H1 (cell line): ENCODE results near the gene PPP6R1. TPM values are rescaled to one million over a fixed set of nuclear protein-coding genes. Genes with fewer than 3 reads are reported as not detected.

ENCODE experiments used
- CTCF ChIA-PET: fragments of 300-600 bp; sonication (Branson Sonifier 250); formaldehyde crosslinking; loops from one replicate; lab custom pipeline; 2021; ENCODE audit not compliant: partially characterized antibody; lab: Charles Lee
- POLR2A ChIA-PET: fragments of 300-600 bp; sonication (Branson Sonifier 250); formaldehyde crosslinking; loops from one replicate; lab custom pipeline; 2021; ENCODE audit warnings: inconsistent platforms; ENCODE audit not compliant: partially characterized antibody; lab: Charles Lee
- DNase-seq, 2 experiments: peaks; one replicate each; pipeline versions ENCODE4 v3.0.0 to v3.0.0-alpha.2; 2010 to 2022; ENCODE audit warnings: low spot score in 2 of 2, low read depth in 1 of 2, mixed read lengths in 1 of 2
- FAIRE-seq: peaks from 2 replicates; lab custom pipeline; 2011; peaks lifted over from hg19 to GRCh38; lab: Jason Lieb, UNC
- H2AFZ ChIP-seq: 2 replicates; pipeline ENCODE4 v1.8.1; 2012; ENCODE audit warnings: low read length, inconsistent platforms
- H2AK5ac ChIP-seq: 2 replicates; pipeline ENCODE4 v1.6.1; 2013; ENCODE audit warnings: low read depth, low read length
- H2BK120ac ChIP-seq: replicated peaks from 2 replicates; pipeline ENCODE3; 2013; ENCODE audit warnings: low read depth, low read length, inconsistent platforms
- H2BK12ac ChIP-seq: 2 replicates; pipeline ENCODE4 v1.6.1; 2013; ENCODE audit warnings: low read depth, low read length
- H2BK15ac ChIP-seq: 2 replicates; pipeline ENCODE4 v1.6.1; 2013; ENCODE audit warnings: low read length
- H2BK20ac ChIP-seq: 2 replicates; pipeline ENCODE4 v1.6.1; 2013; ENCODE audit warnings: low read length
- H2BK5ac ChIP-seq: 2 replicates; pipeline ENCODE4 v1.6.1; 2013; ENCODE audit warnings: low read depth, low read length
- H3K14ac ChIP-seq: 2 replicates; pipeline ENCODE4 v1.6.1; 2013; ENCODE audit warnings: inconsistent platforms; ENCODE audit not compliant: insufficient read length
- H3K18ac ChIP-seq: 2 replicates; pipeline ENCODE4 v1.6.1; 2013; ENCODE audit warnings: low read length; ENCODE audit errors: extremely low read depth
- H3K23ac ChIP-seq: 2 replicates; pipeline ENCODE4 v1.6.1; 2013; ENCODE audit warnings: inconsistent platforms; ENCODE audit not compliant: insufficient read length
- H3K23me2 ChIP-seq: 2 replicates; pipeline ENCODE4 v1.6.1; 2013; ENCODE audit warnings: low read depth, low read length
- H3K27ac ChIP-seq: 2 replicates; pipeline ENCODE4 v1.6.1; 2011; ENCODE audit warnings: low read depth, low read length, inconsistent platforms
- H3K27me3 ChIP-seq, 4 experiments: replicated peaks in 1 of 4; 1 replicate in 1 of 4; 2 replicates in 3 of 4; pipeline versions ENCODE4 v1.6.1 to v1.8.1; 2011 to 2013; ENCODE audit warnings: low read length in 3 of 4, mild to moderate bottlenecking in 3 of 4, inconsistent platforms in 2 of 4, mixed read lengths in 2 of 4, moderate library complexity in 1 of 4; ENCODE audit not compliant: control insufficient read depth in 3 of 4, insufficient read depth in 3 of 4; ENCODE audit errors: extremely low read depth in 1 of 4
- H3K36me3 ChIP-seq, 4 experiments: 2 replicates each; pipeline versions ENCODE4 v1.6.1 to v1.8.1; 2011 to 2013; ENCODE audit warnings: mild to moderate bottlenecking in 4 of 4, low read length in 3 of 4, moderate library complexity in 2 of 4, control low read depth in 1 of 4, inconsistent platforms in 1 of 4; ENCODE audit not compliant: insufficient read depth in 4 of 4, control insufficient read depth in 2 of 4
- H3K4ac ChIP-seq: replicated peaks from 2 replicates; pipeline ENCODE3; 2013; ENCODE audit warnings: low read length, low read depth, mixed read lengths, inconsistent platforms; ENCODE audit not compliant: insufficient read length
- H3K4me1 ChIP-seq, 4 experiments: replicated peaks in 1 of 4; 1 replicate in 1 of 4; 2 replicates in 3 of 4; pipeline versions ENCODE4 v1.6.1 to v1.8.1; 2011 to 2013; ENCODE audit warnings: low read length in 3 of 4, inconsistent platforms in 2 of 4, mixed read lengths in 1 of 4; ENCODE audit not compliant: insufficient read depth in 4 of 4, control insufficient read depth in 3 of 4
- H3K4me2 ChIP-seq, 2 experiments: 2 replicates each; pipeline versions ENCODE4 v1.6.1 to v1.8.1; 2011 to 2013; ENCODE audit warnings: low read depth in 2 of 2, low read length in 2 of 2, control low read depth in 1 of 2, inconsistent platforms in 1 of 2, mild to moderate bottlenecking in 1 of 2; ENCODE audit not compliant: insufficient read depth in 1 of 2
- H3K4me3 ChIP-seq, 4 experiments: fragments of 200-600, 300-600 bp in 1 of 4; sonication (generic), shearing (Covaris generic), sonication (Bioruptor Twin) in 1 of 4; 2 replicates each; pipeline versions ENCODE4 v1.5.1 to v1.8.1; 2011 to 2016; ENCODE audit warnings: low read length in 4 of 4, low read depth in 3 of 4, control low read depth in 2 of 4, inconsistent platforms in 2 of 4, mild to moderate bottlenecking in 2 of 4, mixed read lengths in 1 of 4, moderate library complexity in 1 of 4; ENCODE audit not compliant: insufficient read depth in 2 of 4; ENCODE audit errors: extremely low read depth in 1 of 4
- H3K56ac ChIP-seq: replicated peaks from 2 replicates; pipeline ENCODE3; 2013; ENCODE audit warnings: low read depth, mild to moderate bottlenecking, mixed read lengths, low read length, inconsistent platforms; ENCODE audit not compliant: insufficient read length
- H3K79me1 ChIP-seq: 2 replicates; pipeline ENCODE4 v1.6.1; 2013; ENCODE audit warnings: low read depth, low read length, control low read depth
- H3K79me2 ChIP-seq, 2 experiments: 2 replicates each; pipeline versions ENCODE4 v1.6.1 to v1.8.1; 2012 to 2013; ENCODE audit warnings: low read length in 2 of 2, mild to moderate bottlenecking in 2 of 2, inconsistent platforms in 1 of 2; ENCODE audit not compliant: insufficient read depth in 2 of 2, control insufficient read depth in 1 of 2
- H3K9ac ChIP-seq, 4 experiments: replicated peaks in 1 of 4; 1 replicate in 1 of 4; 2 replicates in 3 of 4; pipeline versions ENCODE4 v1.6.1 to v1.8.1; 2011 to 2013; ENCODE audit warnings: low read depth in 3 of 4, low read length in 3 of 4, control low read depth in 2 of 4, mild to moderate bottlenecking in 2 of 4, moderate library complexity in 2 of 4, inconsistent platforms in 1 of 4; ENCODE audit errors: extremely low read depth in 1 of 4
- H3K9me3 ChIP-seq, 2 experiments: 2 replicates each; pipeline versions ENCODE4 v1.6.1 to v1.8.1; 2012 to 2013; ENCODE audit warnings: mild to moderate bottlenecking in 2 of 2, moderate library complexity in 2 of 2, control low read depth in 1 of 2, inconsistent platforms in 1 of 2, low read depth in 1 of 2, low read length in 1 of 2, mixed read lengths in 1 of 2; ENCODE audit not compliant: insufficient read depth in 2 of 2
- H4K20me1 ChIP-seq, 2 experiments: replicated peaks in 1 of 2; 2 replicates each; pipeline versions ENCODE3 to v1.8.1; 2011 to 2013; ENCODE audit warnings: inconsistent platforms in 2 of 2, low read length in 2 of 2, mild to moderate bottlenecking in 1 of 2; ENCODE audit not compliant: insufficient read depth in 2 of 2, control insufficient read depth in 1 of 2
- H4K5ac ChIP-seq: 2 replicates; pipeline ENCODE4 v1.6.1; 2013; ENCODE audit warnings: low read length, low read depth, mixed read lengths, inconsistent platforms; ENCODE audit not compliant: insufficient read length
- H4K8ac ChIP-seq: 2 replicates; pipeline ENCODE4 v1.8.0; 2013; ENCODE audit warnings: mild to moderate bottlenecking, moderate library complexity, low read length, inconsistent platforms; ENCODE audit not compliant: insufficient read depth; ENCODE audit errors: extremely low read depth
- H4K91ac ChIP-seq: replicated peaks from 2 replicates; pipeline ENCODE3; 2013; ENCODE audit warnings: low read length, mixed read lengths, inconsistent platforms; ENCODE audit not compliant: insufficient read length
- PHF8 ChIP-seq: fragments of 200-600 bp; sonication (generic); conservative IDR thresholded peaks from 2 replicates; pipeline ENCODE4 v1.7.1; 2012; ENCODE audit warnings: low read depth, mild to moderate bottlenecking, inconsistent platforms, low read length, moderate library complexity
- WGBS, 2 experiments: shearing (Covaris generic) in 1 of 2; methylation state at CpG; one replicate each; pipeline versions ENCODE4 v1.1.6 to v1.1.7; 2013 to 2015; ENCODE audit warnings: low lambda C conversion rate in 2 of 2, mixed read lengths in 2 of 2, inconsistent platforms in 1 of 2, low coverage in 1 of 2, missing lambda C conversion rate in 1 of 2; ENCODE audit not compliant: insufficient replicate concordance in 2 of 2, insufficient coverage in 1 of 2, insufficient read length in 1 of 2; ENCODE audit errors: extremely low coverage in 1 of 2, missing lambda C conversion rate in 1 of 2; 5-methylcytosine and 5-hydroxymethylcytosine counted together
- polyA plus RNA-seq, 7 experiments: library from polyadenylated mRNA; depleted of rRNA in 3 of 7; stranded (reverse) in 5 of 7; unstranded in 2 of 7; fragments of >200 nt in 5 of 7; fragments of 200-250 nt in 2 of 7; gene quantifications; 1 replicate in 5 of 7; 2 replicates in 1 of 7; 4 replicates in 1 of 7; pipeline versions ENCODE4 v1.2.1 to v1.2.3, GENCODE V29; 2011 to 2013; ENCODE audit warnings: missing spikeins in 2 of 7, mixed read lengths in 2 of 7
- total RNA-seq: library from RNA; stranded (reverse); fragmentation: NEBNext Ultra II Directional; extraction: Animal tissue kit (Norgen Biotek cat#: 25700); gene quantifications from 2 replicates; pipeline ENCODE4 v1.2.1, GENCODE V29; 2021

PPP6R1 gene
- total and polyA plus RNA-seq, 2 of the 8 experiments (the other 6 are each of a cell fraction or from before 2014, with no cell fraction given), result 36.4 to 74.4 TPM

DNA sequence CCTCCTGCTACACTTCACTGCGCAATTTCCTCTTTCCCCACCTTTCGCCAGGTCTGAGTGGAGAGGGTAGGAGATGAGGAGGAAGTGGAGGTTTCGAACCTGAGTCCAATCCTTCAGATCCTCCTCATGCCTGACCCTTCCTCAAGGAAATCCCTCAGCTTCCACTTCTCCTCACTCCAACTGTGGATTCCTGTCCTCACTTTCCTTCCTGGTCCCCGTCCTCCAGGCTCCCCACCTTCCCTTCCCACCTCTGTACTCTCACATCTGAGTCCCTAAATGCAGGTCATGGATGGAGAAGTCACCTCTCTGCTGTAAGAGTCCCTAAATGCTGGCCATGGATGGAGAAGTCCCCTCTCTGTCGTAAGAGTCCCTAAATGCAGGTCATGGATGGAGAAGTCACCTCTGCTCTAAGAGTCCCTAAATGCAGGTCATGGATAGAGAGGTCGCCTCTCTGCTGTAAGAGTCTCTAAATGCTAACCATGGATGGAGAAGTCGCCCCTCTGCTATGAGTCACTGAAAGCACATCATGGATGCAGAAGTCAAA, 33.3 kb downstream of the PPP6R1 start:
- Histone ChIP-seq H3K56ac (no peak overlapping the region), H2AK5ac (0 out of 2 replicates have a peak overlapping the region, but pooled peaks have one; percentile 9), H3K23me2 (no peaks in the 10 kb centered on the region), H3K23ac (no peak overlapping the region), H2BK5ac (no peak overlapping the region), H2BK120ac (no peak overlapping the region), H4K20me1 (peaks cover 3 to 13% of the 10 kb centered on the region in 2 experiments), H3K18ac (no peak overlapping the region), H3K27ac (no peak overlapping the region), H4K8ac (0 out of 2 replicates have a peak overlapping the region, but pooled peaks have one; percentile 35), H3K9me3 (peaks cover 0 to under 1% of the 10 kb centered on the region in 2 experiments; a peak in 1 of 4 replicates), H3K4me3 (no peak overlapping the region), H3K4me2 (no peak overlapping the region), H3K4ac (no peak overlapping the region), H3K79me2 (no peaks in the 10 kb centered on the region), H3K79me1 (no peaks in the 10 kb centered on the region), H3K4me1 (no peaks in the 10 kb centered on the region), H3K14ac (no peak overlapping the region), H3K36me3 (peaks cover 0 to under 1% (median 0%) of the 10 kb centered on the region in 4 experiments; a peak in 2 of 8 replicates), H2AFZ (no peak overlapping the region), H3K27me3 (no peaks in the 10 kb centered on the region), H2BK20ac (no peak overlapping the region), H2BK12ac (no peak overlapping the region), H4K91ac (peak overlapping the region; percentile 73), H4K5ac (no peak overlapping the region), H2BK15ac (no peak overlapping the region), H3K9ac (no peak overlapping the region)
- TF ChIP-seq PHF8, result no peak
- DNase-seq (no peak), FAIRE-seq (no peak)
- 88% methylated on average over 7 of the region's 7 CpGs; no CpG with 5 or more reads in 1 of the 2 experiments for WGBS, 2 experiments
- POLR2A ChIA-PET, result interaction anchor here (1.3 kb wide), 1 partner anchor 34 kb away, joined by 3 read pairs; no protein-coding TSS in a partner anchor
- CTCF ChIA-PET, result no interaction called here
